SK-N-SH (cell line): ENCODE results near the gene WDR5B. TPM values are rescaled to one million over a fixed set of nuclear protein-coding genes. Genes with fewer than 3 reads are reported as not detected.
"Not testable (repeated sequence)": the region's sequence is repeated elsewhere in the genome, so short reads cannot be mapped to it uniquely, and the experiment has no call there.

Source experiments
- CTCF ChIA-PET: fragments of 300-600, 350-600 bp; formaldehyde crosslinking; extraction: SDS; loops from one replicate; lab custom pipeline; 2021; lab: Yijun Ruan, JAX
- POLR2A ChIA-PET: fragments of 350-600 bp; sonication (Branson Sonifier 250); formaldehyde crosslinking; extraction: SDS; loops from one replicate; lab custom pipeline; 2020; ENCODE audit warnings: antibody characterized with exemption, inconsistent platforms; lab: Yijun Ruan, JAX
- DNase-seq: peaks from one replicate; pipeline ENCODE4 v3.0.0; 2012
- H2AFZ ChIP-seq: fragments of 200-600 bp; sonication (generic); 2 replicates; pipeline ENCODE4 v1.8.1; 2016; ENCODE audit warnings: antibody characterized with exemption, mild to moderate bottlenecking, low read depth
- H3F3A ChIP-seq: fragments of 200-600 bp; sonication (generic); replicated peaks from 2 replicates; pipeline ENCODE3; 2016; ENCODE audit warnings: antibody characterized with exemption, mild to moderate bottlenecking; ENCODE audit not compliant: insufficient read depth
- H3K27ac ChIP-seq, 2 experiments: fragments of 200-500 bp in 1 of 2; fragments of 200-600 bp in 1 of 2; sonication (Bioruptor generic) in 1 of 2; sonication (generic), shearing (Covaris generic) in 1 of 2; 2 replicates each; pipeline versions ENCODE4 v1.5.1 to v1.6.1; 2014 to 2016; ENCODE audit warnings: low read depth in 2 of 2, inconsistent platforms in 1 of 2, low read length in 1 of 2, mild to moderate bottlenecking in 1 of 2, mixed read lengths in 1 of 2
- H3K27me3 ChIP-seq: fragments of 200-600 bp; sonication (generic), shearing (Covaris generic); 2 replicates; pipeline ENCODE4 v1.6.1; 2016; ENCODE audit warnings: mixed run types; ENCODE audit not compliant: insufficient read depth
- H3K36me3 ChIP-seq, 2 experiments: fragments of 200-500 bp in 1 of 2; fragments of 200-600 bp in 1 of 2; sonication (Bioruptor generic) in 1 of 2; sonication (generic) in 1 of 2; replicated peaks in 1 of 2; 2 replicates each; pipeline versions ENCODE3 to v1.5.1; 2014 to 2016; ENCODE audit warnings: low read length in 1 of 2, mild to moderate bottlenecking in 1 of 2; ENCODE audit not compliant: insufficient read depth in 2 of 2, control insufficient read depth in 1 of 2
- H3K4me1 ChIP-seq, 2 experiments: fragments of 200-500 bp in 1 of 2; fragments of 200-600 bp in 1 of 2; sonication (Bioruptor generic) in 1 of 2; sonication (generic), shearing (Covaris generic) in 1 of 2; 2 replicates each; pipeline versions ENCODE4 v1.5.1 to v1.6.1; 2014 to 2016; ENCODE audit warnings: low read depth in 1 of 2, low read length in 1 of 2, mixed run types in 1 of 2; ENCODE audit not compliant: insufficient read depth in 2 of 2, control insufficient read depth in 1 of 2
- H3K4me2 ChIP-seq: fragments of 200-600 bp; sonication (generic), shearing (Covaris generic); 2 replicates; pipeline ENCODE4 v1.6.1; 2017; ENCODE audit warnings: mixed run types
- H3K4me3 ChIP-seq, 2 experiments: fragments of 200-500 bp in 1 of 2; fragments of 200-600 bp in 1 of 2; sonication (Bioruptor generic) in 1 of 2; sonication (generic), shearing (Covaris generic) in 1 of 2; 2 replicates each; pipeline versions ENCODE4 v1.5.1 to v1.8.1; 2014 to 2016; ENCODE audit warnings: low read depth in 2 of 2, inconsistent platforms in 1 of 2, low read length in 1 of 2, mild to moderate bottlenecking in 1 of 2, mixed read lengths in 1 of 2, moderate library complexity in 1 of 2
- H3K79me2 ChIP-seq: fragments of 200-600 bp; sonication (generic); 2 replicates; pipeline ENCODE4 v1.8.1; 2017; ENCODE audit warnings: mild to moderate bottlenecking; ENCODE audit not compliant: insufficient read depth
- H3K9ac ChIP-seq: fragments of 200-600 bp; sonication (generic); 2 replicates; pipeline ENCODE4 v1.6.1; 2017; ENCODE audit warnings: mixed run types
- H3K9me2 ChIP-seq: fragments of 200-600 bp; sonication (generic); 2 replicates; pipeline ENCODE4 v1.6.1; 2017; ENCODE audit warnings: mixed run types
- H3K9me3 ChIP-seq: fragments of 200-600 bp; sonication (generic); 2 replicates; pipeline ENCODE4 v1.6.1; 2017; ENCODE audit warnings: mixed run types, mild to moderate bottlenecking, moderate library complexity
- H4K20me1 ChIP-seq: fragments of 200-600 bp; sonication (generic); 2 replicates; pipeline ENCODE4 v1.6.1; 2017; ENCODE audit warnings: mild to moderate bottlenecking, mixed run types; ENCODE audit not compliant: insufficient read depth
- CTCF ChIP-seq: fragments of 200-600 bp; sonication (generic); IDR thresholded peaks from 2 replicates; pipeline ENCODE4 v1.6.1; 2017; ENCODE audit warnings: antibody characterized with exemption, mild to moderate bottlenecking, moderate library complexity
- EZH2phosphoT487 ChIP-seq: fragments of 200-600 bp; sonication (generic); IDR thresholded peaks from 2 replicates; pipeline ENCODE4 v1.6.1; 2017; ENCODE audit warnings: low read depth, mixed run types, mild to moderate bottlenecking, antibody characterized with exemption, moderate library complexity, borderline replicate concordance
- FOSL2 ChIP-seq: IDR thresholded peaks from 2 replicates; pipeline ENCODE4 v1.4.0; 2012; ENCODE audit warnings: low read depth, mild to moderate bottlenecking, moderate library complexity, borderline replicate concordance
- FOXJ3 ChIP-seq: sonication (generic); formaldehyde crosslinking; IDR thresholded peaks from 2 replicates; pipeline ENCODE4 v1.5.1; 2020; ENCODE audit warnings: mild to moderate bottlenecking, missing genetic modification reagents
- FOXM1 ChIP-seq: IDR thresholded peaks from 2 replicates; pipeline ENCODE4 v1.4.0; 2012; ENCODE audit warnings: low read depth, mild to moderate bottlenecking
- GABPA ChIP-seq: IDR thresholded peaks from 2 replicates; pipeline ENCODE4 v1.4.0; 2012; ENCODE audit warnings: low read depth, mild to moderate bottlenecking
- GATA2 ChIP-seq: sonication (generic); formaldehyde crosslinking; IDR thresholded peaks from 2 replicates; pipeline ENCODE4 v1.5.0; 2020; ENCODE audit warnings: mild to moderate bottlenecking, missing genetic modification reagents
- IRF3 ChIP-seq: fragments of 150-350 bp; IDR thresholded peaks from 2 replicates; pipeline ENCODE4 v1.6.1; 2016; ENCODE audit warnings: mild to moderate bottlenecking, low read depth, low read length
- JUND ChIP-seq: IDR thresholded peaks from 2 replicates; pipeline ENCODE4 v1.4.0; 2012
- NFIC ChIP-seq: IDR thresholded peaks from 2 replicates; pipeline ENCODE4 v1.4.0; 2012; ENCODE audit warnings: borderline replicate concordance
- NRF1 ChIP-seq: IDR thresholded peaks from 2 replicates; pipeline ENCODE4 v1.6.1; 2012; ENCODE audit warnings: low read depth, mild to moderate bottlenecking, low read length
- PBX3 ChIP-seq: IDR thresholded peaks from 2 replicates; pipeline ENCODE4; 2012
- POLR2AphosphoS5 ChIP-seq: IDR thresholded peaks from 2 replicates; pipeline ENCODE4 v1.6.1; 2012; ENCODE audit warnings: low read depth, low read length
- RXRA ChIP-seq: IDR thresholded peaks from 2 replicates; pipeline ENCODE4 v1.4.0; 2012; ENCODE audit warnings: low read depth, mild to moderate bottlenecking, borderline replicate concordance
- TCF12 ChIP-seq: IDR thresholded peaks from 2 replicates; pipeline ENCODE4 v1.4.0; 2012
- USF1 ChIP-seq: IDR thresholded peaks from 2 replicates; pipeline ENCODE4 v1.4.0; 2012; ENCODE audit warnings: low read depth, borderline replicate concordance
- WGBS: methylation state at CpG from one replicate; pipeline ENCODE4 v1.1.6; 2017; ENCODE audit warnings: low lambda C conversion rate; 5-methylcytosine and 5-hydroxymethylcytosine counted together
- polyA plus RNA-seq, 3 experiments: library from polyadenylated mRNA; depleted of rRNA; stranded (reverse); fragments of >200 nt; gene quantifications; 2 replicates each; pipeline ENCODE4 v1.2.3, GENCODE V29; 2012
- TF ChIP-seq, protein P1 (sequence below): IDR thresholded peaks from 2 replicates; pipeline ENCODE4 v1.4.0; 2012; ENCODE audit warnings: low read depth
- TF ChIP-seq, protein P2 (sequence below): fragments of 150-350 bp; IDR thresholded peaks from 2 replicates; pipeline ENCODE4 v1.6.1; 2017; ENCODE audit warnings: antibody characterized with exemption, low read length, low read depth, borderline replicate concordance
- TF ChIP-seq, protein P3 (sequence below): IDR thresholded peaks from 2 replicates; pipeline ENCODE4 v1.6.1; 2012; ENCODE audit warnings: mild to moderate bottlenecking, low read depth, low read length, moderate library complexity

WDR5B gene
- polyA plus RNA-seq, 1 of the 3 experiments (the other 2 are of a cell fraction), result 2.2 TPM

DNA sequence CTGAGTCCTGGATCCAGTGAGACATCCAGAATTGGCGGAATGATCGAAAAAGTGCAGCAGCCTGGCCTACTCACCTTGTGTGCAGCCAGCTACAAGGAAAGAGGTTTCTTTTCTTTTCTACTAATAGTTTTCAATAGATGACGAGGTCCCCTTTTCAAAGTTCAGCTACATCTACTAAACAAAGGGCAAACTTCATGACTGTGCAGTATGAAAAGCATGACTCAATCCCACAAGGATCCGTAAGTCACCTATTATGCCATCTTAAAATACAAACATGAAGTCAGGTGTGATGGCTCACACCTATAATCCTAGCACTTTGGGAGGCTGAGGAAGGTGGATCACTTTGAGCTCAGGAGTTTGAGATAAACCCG, 49.5 kb downstream of the WDR5B start:
- Histone ChIP-seq H3F3A (peaks cover 7% of the 10 kb centered on the region), H3K36me3 (peaks cover 42 to 67% of the 10 kb centered on the region in 2 experiments), H3K9ac (no peak overlapping the region), H3K4me1 (no peaks in the 10 kb centered on the region), H3K79me2 (no peaks in the 10 kb centered on the region), H3K4me2 (no peak overlapping the region), H3K4me3 (no peak overlapping the region), H3K27ac (no peak overlapping the region), H4K20me1 (no peaks in the 10 kb centered on the region), H2AFZ (no peak overlapping the region), H3K9me2 (no peaks in the 10 kb centered on the region), H3K27me3 (no peaks in the 10 kb centered on the region), H3K9me3 (no peaks in the 10 kb centered on the region)
- ChIA-PET POLR2A (no interaction called here), CTCF (no interaction called here)
- TF ChIP-seq, protein P1, sequence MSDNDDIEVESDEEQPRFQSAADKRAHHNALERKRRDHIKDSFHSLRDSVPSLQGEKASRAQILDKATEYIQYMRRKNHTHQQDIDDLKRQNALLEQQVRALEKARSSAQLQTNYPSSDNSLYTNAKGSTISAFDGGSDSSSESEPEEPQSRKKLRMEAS, result no peak
- TF ChIP-seq TCF12 (no peak), IRF3 (no peak), EZH2phosphoT487 (no peak), USF1 (no peak), NFIC (no peak), GABPA (no peak), CTCF (no peak), JUND (no peak), FOXJ3 (no peak), PBX3 (no peak), NRF1 (no peak), RXRA (no peak), GATA2 (no peak), POLR2AphosphoS5 (no peak), FOXM1 (no peak), FOSL2 (no peak)
- TF ChIP-seq, protein P2, sequence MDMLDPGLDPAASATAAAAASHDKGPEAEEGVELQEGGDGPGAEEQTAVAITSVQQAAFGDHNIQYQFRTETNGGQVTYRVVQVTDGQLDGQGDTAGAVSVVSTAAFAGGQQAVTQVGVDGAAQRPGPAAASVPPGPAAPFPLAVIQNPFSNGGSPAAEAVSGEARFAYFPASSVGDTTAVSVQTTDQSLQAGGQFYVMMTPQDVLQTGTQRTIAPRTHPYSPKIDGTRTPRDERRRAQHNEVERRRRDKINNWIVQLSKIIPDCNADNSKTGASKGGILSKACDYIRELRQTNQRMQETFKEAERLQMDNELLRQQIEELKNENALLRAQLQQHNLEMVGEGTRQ, result no peak
- TF ChIP-seq, protein P3, sequence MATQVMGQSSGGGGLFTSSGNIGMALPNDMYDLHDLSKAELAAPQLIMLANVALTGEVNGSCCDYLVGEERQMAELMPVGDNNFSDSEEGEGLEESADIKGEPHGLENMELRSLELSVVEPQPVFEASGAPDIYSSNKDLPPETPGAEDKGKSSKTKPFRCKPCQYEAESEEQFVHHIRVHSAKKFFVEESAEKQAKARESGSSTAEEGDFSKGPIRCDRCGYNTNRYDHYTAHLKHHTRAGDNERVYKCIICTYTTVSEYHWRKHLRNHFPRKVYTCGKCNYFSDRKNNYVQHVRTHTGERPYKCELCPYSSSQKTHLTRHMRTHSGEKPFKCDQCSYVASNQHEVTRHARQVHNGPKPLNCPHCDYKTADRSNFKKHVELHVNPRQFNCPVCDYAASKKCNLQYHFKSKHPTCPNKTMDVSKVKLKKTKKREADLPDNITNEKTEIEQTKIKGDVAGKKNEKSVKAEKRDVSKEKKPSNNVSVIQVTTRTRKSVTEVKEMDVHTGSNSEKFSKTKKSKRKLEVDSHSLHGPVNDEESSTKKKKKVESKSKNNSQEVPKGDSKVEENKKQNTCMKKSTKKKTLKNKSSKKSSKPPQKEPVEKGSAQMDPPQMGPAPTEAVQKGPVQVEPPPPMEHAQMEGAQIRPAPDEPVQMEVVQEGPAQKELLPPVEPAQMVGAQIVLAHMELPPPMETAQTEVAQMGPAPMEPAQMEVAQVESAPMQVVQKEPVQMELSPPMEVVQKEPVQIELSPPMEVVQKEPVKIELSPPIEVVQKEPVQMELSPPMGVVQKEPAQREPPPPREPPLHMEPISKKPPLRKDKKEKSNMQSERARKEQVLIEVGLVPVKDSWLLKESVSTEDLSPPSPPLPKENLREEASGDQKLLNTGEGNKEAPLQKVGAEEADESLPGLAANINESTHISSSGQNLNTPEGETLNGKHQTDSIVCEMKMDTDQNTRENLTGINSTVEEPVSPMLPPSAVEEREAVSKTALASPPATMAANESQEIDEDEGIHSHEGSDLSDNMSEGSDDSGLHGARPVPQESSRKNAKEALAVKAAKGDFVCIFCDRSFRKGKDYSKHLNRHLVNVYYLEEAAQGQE, result no peak
- DNase-seq, result no peak
- 90% methylated on average over 5 of the region's 5 CpGs for WGBS

GRCh38 chr3:122365582-122366378, 50.1 kb downstream of the WDR5B start:
- POLR2A ChIA-PET, H3K9me3 ChIP-seq, H3F3A ChIP-seq, H3K9ac ChIP-seq, H3K9me2 ChIP-seq, H3K4me1 ChIP-seq, H3K27ac ChIP-seq, H3K4me2 ChIP-seq, DNase-seq, H2AFZ ChIP-seq, H4K20me1 ChIP-seq, H3K27me3 ChIP-seq, H3K4me3 ChIP-seq, CTCF ChIA-PET, H3K79me2 ChIP-seq: not testable (repeated sequence)
- 87% methylated on average over 10 of the region's 10 CpGs for WGBS
- peaks cover 38 to 64% of the 10 kb centered on the region in 2 experiments for H3K36me3 ChIP-seq
